CD4-positive, alpha-beta T cell treated with Interleukin-2 at 100 ng/mL for 4 hours (primary cell): Measurements from ENCODE around the gene JPH4.

Source experiments
- DNase-seq: peaks from one replicate; pipeline ENCODE4 v3.0.0-alpha.2; 2020; ENCODE audit warnings: low spot score

Gene JPH4

GRCh38 chr14:23562822-23563472, 15.6 kb downstream of the JPH4 start:
- peak; percentile 68 for DNase-seq

GRCh38 chr14:23561873-23562821, 16.4 kb downstream of the JPH4 start:
- DNase-seq = no peak

GRCh38 chr14:23561259-23561658, 17.3 kb downstream of the JPH4 start:
- DNase-seq = no peak

GRCh38 chr14:23559926-23560520, 18.6 kb downstream of the JPH4 start:
- DNase-seq = no peak

- peak; percentile 64 for DNase-seq
Measured at GRCh38 chr14:23559010-23559925, 19.3 kb downstream of the JPH4 start.

GRCh38 chr14:23558346-23559009, 20.1 kb downstream of the JPH4 start:
- no peak for DNase-seq

- DNase-seq = no peak
Measured at GRCh38 chr14:23557946-23558345, 20.6 kb downstream of the JPH4 start.

- DNase-seq = no peak
Measured at GRCh38 chr14:23557521-23557920, 21.1 kb downstream of the JPH4 start.

- no peak for DNase-seq
Measured at GRCh38 chr14:23556700-23557440, 21.7 kb downstream of the JPH4 start.

GRCh38 chr14:23555882-23556699, 22.5 kb downstream of the JPH4 start, which contains the start of gene THTPA:
Gene THTPA, plus strand, starts transcription at chr14:23556271. Its CDS starts 487 bp downstream, at chr14:23556758.
- peak; percentile 94 for DNase-seq

GRCh38 chr14:23555533-23555881, 23.1 kb downstream of the JPH4 start:
- no peak for DNase-seq

GRCh38 chr14:23551266-23552028, 27.1 kb downstream of the JPH4 start, which contains the start of gene ZFHX2:
Gene ZFHX2, minus strand, starts transcription at chr14:23551765. Its CDS starts 16,440 bp downstream, at chr14:23535325.
- peak; percentile 77 for DNase-seq

GRCh38 chr14:23550812-23551265, 27.8 kb downstream of the JPH4 start:
- DNase-seq = no peak

- DNase-seq = no peak
Measured at GRCh38 chr14:23550131-23550811, 28.3 kb downstream of the JPH4 start.

- no peak for DNase-seq
Measured at GRCh38 chr14:23548351-23549318, 30.0 kb downstream of the JPH4 start.

GRCh38 chr14:23547924-23548323, 30.7 kb downstream of the JPH4 start:
- no peak for DNase-seq
